ENCODE results near the gene CAPN10. TPM values are rescaled to one million over a fixed set of nuclear protein-coding genes. Genes with fewer than 3 reads are reported as not detected.

The CAPN10 gene
- total RNA-seq, 1 donor from 2014 or later, result 61.8 TPM

DNA sequence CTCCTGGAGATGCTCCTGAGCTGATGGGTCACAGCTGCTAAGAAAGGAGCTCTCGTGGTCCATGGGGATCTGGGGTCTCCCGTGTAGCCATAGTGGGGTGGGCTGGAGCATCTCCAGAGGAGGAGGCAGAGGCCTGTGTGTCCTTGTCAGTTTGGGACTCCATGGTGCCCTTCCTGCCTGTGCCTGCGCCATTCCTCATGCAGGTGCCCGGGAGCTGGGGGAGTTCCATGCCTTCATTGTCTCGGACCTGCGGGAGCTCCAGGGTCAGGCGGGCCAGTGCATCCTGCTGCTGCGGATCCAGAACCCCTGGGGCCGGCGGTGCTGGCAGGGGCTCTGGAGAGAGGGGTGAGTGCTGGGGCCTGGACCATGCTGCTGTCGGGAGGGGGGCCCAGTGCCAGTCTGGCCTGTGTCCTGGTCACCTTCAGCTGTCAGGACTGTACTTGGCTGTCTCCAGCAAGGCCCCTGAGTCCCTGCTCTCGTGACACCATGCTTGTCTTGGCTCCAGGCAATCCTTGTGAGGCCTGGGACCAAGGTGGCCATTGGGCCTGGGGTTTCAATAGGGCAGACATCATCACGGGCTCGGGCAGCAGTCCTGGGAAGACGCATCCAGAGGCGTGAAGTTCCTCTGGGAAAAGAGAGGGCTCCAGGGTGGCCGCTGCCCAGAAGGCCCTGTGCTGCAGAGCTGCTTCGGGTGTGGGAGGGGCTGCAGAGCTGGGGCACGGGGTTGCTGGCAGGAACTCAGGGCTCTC lies 7.3 kb downstream of the CAPN10 start:
- intact Hi-C loops (cut with micrococcal nuclease), result no loop called here
- TF ChIP-seq, protein P1, sequence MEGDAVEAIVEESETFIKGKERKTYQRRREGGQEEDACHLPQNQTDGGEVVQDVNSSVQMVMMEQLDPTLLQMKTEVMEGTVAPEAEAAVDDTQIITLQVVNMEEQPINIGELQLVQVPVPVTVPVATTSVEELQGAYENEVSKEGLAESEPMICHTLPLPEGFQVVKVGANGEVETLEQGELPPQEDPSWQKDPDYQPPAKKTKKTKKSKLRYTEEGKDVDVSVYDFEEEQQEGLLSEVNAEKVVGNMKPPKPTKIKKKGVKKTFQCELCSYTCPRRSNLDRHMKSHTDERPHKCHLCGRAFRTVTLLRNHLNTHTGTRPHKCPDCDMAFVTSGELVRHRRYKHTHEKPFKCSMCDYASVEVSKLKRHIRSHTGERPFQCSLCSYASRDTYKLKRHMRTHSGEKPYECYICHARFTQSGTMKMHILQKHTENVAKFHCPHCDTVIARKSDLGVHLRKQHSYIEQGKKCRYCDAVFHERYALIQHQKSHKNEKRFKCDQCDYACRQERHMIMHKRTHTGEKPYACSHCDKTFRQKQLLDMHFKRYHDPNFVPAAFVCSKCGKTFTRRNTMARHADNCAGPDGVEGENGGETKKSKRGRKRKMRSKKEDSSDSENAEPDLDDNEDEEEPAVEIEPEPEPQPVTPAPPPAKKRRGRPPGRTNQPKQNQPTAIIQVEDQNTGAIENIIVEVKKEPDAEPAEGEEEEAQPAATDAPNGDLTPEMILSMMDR (IDR thresholded peaks at IDR 0.05), result no peak
- H3K4me1 Mint-ChIP-seq, result peaks cover 3% of the 10 kb centered on the region
- no peaks in the 10 kb centered on the region for H3K27me3 Mint-ChIP-seq
- H3K36me3 Mint-ChIP-seq (ENCODE audit: low read depth), result peaks cover 42% of the 10 kb centered on the region
- DNase-seq (no peak), ATAC-seq (ENCODE audit: low read depth) (no peak)
- no peak overlapping the region for H3K27ac Mint-ChIP-seq
- no peaks in the 10 kb centered on the region for H3K9me3 Mint-ChIP-seq
- POLR2A ChIA-PET, result no interaction called here
- H3K4me3 Mint-ChIP-seq, result no peak overlapping the region
- CTCF ChIA-PET, result no interaction called here

DNA sequence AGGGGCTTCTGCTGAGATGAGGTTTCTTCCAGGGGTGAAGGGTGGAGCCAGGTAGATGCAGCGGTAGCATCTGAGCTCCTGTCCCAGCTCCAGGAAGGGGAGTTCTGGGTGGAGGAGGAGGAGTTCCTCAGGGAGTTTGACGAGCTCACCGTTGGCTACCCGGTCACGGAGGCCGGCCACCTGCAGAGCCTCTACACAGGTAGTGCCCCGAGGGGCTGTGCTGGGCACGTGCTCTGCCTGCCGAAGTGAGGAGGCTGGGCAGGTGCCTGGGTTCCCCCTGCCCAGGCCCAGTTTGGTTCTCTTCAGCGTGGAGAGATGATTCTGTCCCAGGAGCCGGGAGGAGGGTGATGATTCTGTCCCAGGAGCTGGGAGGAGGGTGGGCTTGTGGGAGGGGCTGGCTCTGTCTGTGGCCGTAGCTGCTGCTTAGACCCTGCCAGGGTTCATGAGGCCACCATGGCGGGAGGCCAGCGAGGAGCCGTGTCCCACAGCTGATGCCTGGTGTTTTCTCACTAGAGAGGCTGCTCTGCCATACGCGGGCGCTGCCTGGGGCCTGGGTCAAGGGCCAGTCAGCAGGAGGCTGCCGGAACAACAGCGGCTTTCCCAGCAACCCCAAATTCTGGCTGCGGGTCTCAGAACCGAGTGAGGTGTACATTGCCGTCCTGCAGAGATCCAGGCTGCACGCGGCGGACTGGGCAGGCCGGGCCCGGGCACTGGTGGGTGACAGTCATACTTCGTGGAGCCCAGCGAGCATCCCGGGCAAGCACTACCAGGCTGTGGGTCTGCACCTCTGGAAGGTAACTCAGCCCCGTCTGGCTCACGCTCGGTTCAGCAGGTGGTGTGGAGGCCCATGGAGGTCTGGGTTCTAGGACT lies 8.2 kb downstream of the CAPN10 start:
- TF ChIP-seq, protein P1 (IDR thresholded peaks at IDR 0.05), result no peak
- intact Hi-C loops (cut with micrococcal nuclease), result no loop called here
- Mint-ChIP-seq H3K4me3 (no peak overlapping the region), H3K27ac (no peak overlapping the region), H3K4me1 (no peaks in the 10 kb centered on the region), H3K27me3 (no peaks in the 10 kb centered on the region), H3K36me3 (ENCODE audit: low read depth) (peaks cover 44% of the 10 kb centered on the region), H3K9me3 (no peaks in the 10 kb centered on the region)
- ATAC-seq (ENCODE audit: low read depth), result no peak
- ChIA-PET CTCF (no interaction called here), POLR2A (no interaction called here)
- no peak for DNase-seq

DNA sequence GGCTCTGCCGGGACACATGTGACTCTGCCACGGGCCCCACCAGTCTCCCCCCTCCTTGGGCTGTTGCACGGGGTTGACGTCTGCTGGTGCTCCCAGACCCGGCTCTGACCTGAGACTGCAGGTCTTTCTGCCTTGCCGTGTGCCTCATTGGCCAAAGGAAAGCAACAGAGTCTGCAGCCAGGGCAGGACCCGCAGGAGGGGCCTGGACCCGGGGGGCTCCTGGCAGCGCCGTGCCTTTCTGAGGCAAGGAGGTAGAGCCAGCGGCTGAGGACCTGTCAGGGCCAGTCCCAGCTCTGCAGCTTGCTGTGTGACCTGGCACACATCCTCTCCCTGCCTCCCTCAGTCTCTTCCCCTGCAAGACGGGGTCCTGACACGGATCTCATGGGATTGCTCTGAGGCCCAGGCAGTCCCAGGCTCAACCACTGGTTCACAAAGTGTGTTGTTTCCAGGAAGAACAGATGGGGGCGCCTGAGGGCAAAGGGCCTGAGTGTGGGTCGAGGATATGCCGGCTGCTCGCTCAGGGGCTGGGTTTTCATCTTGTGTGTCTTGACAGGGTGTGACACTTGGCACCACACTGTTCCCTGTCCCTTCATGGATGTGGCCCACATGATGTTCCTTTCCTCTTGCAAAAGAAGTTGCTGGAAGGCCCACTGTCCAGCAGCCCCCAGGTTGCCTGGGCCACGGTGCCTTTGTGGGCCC lies 9.0 kb downstream of the CAPN10 start:
- Mint-ChIP-seq H3K4me1 (no peaks in the 10 kb centered on the region), H3K36me3 (ENCODE audit: low read depth) (peaks cover 45% of the 10 kb centered on the region), H3K27ac (no peak overlapping the region), H3K9me3 (no peaks in the 10 kb centered on the region), H3K27me3 (no peaks in the 10 kb centered on the region), H3K4me3 (no peak overlapping the region)
- ATAC-seq (ENCODE audit: low read depth), result no peak
- DNase-seq, result no peak
- POLR2A ChIA-PET, result interaction anchor here (0.9 kb wide), 1 partner anchor 30 kb away, joined by 3 read pairs; no protein-coding TSS in a partner anchor
- CTCF ChIA-PET, result no interaction called here
- TF ChIP-seq, protein P1 (IDR thresholded peaks at IDR 0.05), result no peak
- intact Hi-C loops (cut with micrococcal nuclease), result no loop called here

DNA sequence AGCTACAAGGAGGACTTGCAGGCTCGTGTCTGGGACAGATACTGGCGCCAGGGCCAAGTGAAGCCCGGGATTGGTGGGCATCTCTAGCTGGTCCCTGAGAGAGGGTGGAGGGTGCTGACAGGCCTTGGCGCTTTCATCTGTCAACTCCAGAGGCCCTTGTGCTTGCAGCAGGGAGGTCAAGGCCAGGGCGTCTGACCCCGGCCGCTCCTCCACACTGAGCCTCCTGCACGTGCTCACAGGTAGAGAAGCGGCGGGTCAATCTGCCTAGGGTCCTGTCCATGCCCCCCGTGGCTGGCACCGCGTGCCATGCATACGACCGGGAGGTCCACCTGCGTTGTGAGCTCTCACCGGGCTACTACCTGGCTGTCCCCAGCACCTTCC lies 9.5 kb downstream of the CAPN10 start:
- Mint-ChIP-seq H3K27ac (no peak overlapping the region), H3K36me3 (ENCODE audit: low read depth) (peaks cover 43% of the 10 kb centered on the region), H3K27me3 (no peaks in the 10 kb centered on the region), H3K9me3 (no peaks in the 10 kb centered on the region), H3K4me1 (no peaks in the 10 kb centered on the region), H3K4me3 (no peak overlapping the region)
- TF ChIP-seq, protein P1 (IDR thresholded peaks at IDR 0.05), result no peak
- intact Hi-C loops (cut with micrococcal nuclease), result no loop called here
- ChIA-PET CTCF (no interaction called here), POLR2A (interaction anchor here (0.9 kb wide), 1 partner anchor 30 kb away, joined by 3 read pairs; no protein-coding TSS in a partner anchor)
- DNase-seq (no peak), ATAC-seq (ENCODE audit: low read depth) (no peak)

All from activated B cell treated with CpG ODN at 0.5 μM for 24 hours (primary cell).